Stomach smooth muscle (tissue), 2 donors: ENCODE results near the gene SDR39U1.
A peak's percentile ranks its signal among the peaks of the same experiment; 100 is the strongest.

Source experiments
- H3K27ac ChIP-seq: one replicate; pipeline ENCODE4 v1.7.0; 2013; ENCODE audit warnings: mild to moderate bottlenecking, low read length, inconsistent platforms
- H3K27me3 ChIP-seq, 2 donors: one replicate each; pipeline ENCODE4 v1.7.0; 2013; ENCODE audit warnings: low read length in 2 of 2; ENCODE audit not compliant: insufficient read depth in 2 of 2, control insufficient read depth in 1 of 2
- H3K36me3 ChIP-seq, 2 donors: one replicate each; pipeline ENCODE4 v1.7.0; 2013; ENCODE audit warnings: low read length in 2 of 2; ENCODE audit not compliant: control insufficient read depth in 2 of 2, insufficient read depth in 2 of 2
- H3K4me1 ChIP-seq: one replicate; pipeline ENCODE4 v1.7.0; 2013; ENCODE audit warnings: low read length; ENCODE audit not compliant: control insufficient read depth, insufficient read depth
- H3K4me3 ChIP-seq, 2 donors: one replicate each; pipeline ENCODE4 v1.7.0; 2013; ENCODE audit warnings: low read length in 2 of 2
- H3K9ac ChIP-seq, 2 donors: one replicate each; pipeline ENCODE4 v1.7.0; 2013; ENCODE audit warnings: low read length in 2 of 2, mild to moderate bottlenecking in 1 of 2
- H3K9me3 ChIP-seq, 2 donors: one replicate each; pipeline ENCODE4 v1.7.0; 2013; ENCODE audit warnings: low read length in 2 of 2; ENCODE audit not compliant: control insufficient read depth in 2 of 2
- donor health status: healthy.
- donor health status: Pancreatic carcinoma.

Gene SDR39U1

DNA sequence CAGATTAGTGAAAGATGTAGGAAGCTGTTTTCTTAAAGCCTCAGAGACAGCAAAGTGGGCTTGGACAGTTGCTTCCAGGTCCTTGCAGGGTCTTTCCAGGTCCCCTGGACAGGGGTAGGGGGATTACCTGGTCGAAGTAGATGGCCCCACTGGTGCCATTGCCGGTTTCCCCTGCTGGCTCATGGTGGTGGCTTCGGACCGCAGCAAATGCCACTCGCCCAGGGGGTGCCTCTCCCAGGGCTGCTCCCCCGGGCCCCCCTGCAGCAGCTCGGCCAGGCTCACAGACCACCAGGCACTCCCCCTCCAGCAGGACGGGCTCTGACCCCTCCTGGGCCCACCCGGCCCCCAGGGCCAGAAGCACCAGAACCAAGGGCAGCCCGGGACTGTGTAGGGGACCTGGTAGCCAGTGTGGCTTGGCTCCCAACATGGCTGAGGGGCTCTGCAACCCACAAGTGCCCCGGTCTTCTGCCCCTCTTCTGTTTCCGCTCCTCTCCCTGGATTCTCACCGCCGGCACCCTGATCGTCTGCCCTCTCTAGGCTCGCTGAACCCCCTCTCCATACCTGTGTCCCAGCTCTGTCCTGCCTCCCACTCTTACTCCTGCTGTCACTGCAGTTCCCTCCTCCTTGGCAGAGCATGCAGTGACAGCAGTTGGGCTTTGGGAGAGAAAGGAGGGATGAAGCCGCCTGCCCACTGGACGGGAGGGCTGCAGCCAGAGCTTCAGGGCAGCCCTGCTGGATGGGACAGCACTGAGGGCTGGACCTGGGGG lies 13.8 kb downstream of the SDR39U1 start:
- H3K9me3 ChIP-seq: no peaks in the 10 kb centered on the region
- peak overlapping the region; percentile 90 to 96 for H3K4me3 ChIP-seq
- H3K36me3 ChIP-seq: peaks cover 14 to 18% of the 10 kb centered on the region in 2 donors
- no peaks in the 10 kb centered on the region for H3K27me3 ChIP-seq
- peaks cover 36% of the 10 kb centered on the region for H3K4me1 ChIP-seq
- H3K9ac ChIP-seq: peak overlapping the region; percentile 97 to 99
- H3K27ac ChIP-seq: peak overlapping the region; percentile 99

DNA sequence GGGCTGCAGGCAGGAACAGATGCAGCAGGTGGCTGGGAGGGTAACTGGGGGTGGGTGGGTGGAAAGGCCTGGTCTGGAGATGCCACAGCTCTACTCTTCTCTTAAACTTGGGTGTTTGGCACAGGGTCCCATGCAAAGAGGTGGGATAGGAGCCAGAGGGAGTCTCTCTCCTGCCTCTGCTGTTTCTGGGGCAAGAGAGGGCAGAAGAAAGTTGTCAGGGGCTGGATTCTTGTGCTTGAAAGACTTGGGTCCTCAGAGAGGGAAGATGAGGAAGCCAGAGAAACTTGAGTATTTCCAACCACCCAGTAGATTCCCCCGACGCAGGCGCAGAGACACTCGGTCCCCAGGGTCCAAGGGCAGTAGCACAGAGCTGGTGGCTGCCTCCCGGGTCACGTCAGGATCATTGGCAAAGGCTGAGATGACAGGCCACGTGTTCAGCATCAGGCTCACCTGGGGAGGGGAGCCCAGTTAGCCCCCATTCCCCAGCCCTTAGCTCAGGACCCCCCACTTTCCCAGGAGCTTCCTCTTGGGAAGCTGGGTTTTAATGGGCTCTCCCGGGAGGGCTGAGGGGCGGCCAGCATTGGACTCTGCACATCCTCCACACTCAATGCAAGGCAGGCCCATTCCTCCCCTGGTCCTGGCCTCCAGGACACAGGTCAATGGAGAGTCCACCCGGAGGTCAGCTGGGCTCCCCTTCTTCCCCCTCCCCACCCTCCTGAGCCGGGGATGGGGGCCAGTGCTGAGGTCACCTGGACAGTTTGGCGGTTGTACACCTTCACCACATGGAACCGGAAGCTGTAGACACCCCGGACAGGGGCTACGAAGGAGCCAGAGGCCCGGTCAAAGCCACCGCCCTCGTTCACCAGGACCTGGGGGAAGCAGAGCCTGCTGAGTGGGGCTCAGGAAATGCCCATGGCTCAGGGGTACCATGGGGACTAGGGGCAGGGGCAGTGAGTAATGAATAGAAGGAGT lies 14.8 kb downstream of the SDR39U1 start:
- H3K27ac ChIP-seq: peak overlapping the region; percentile 99
- no peak overlapping the region for H3K4me3 ChIP-seq
- peak overlapping the region in 1 of 2 donors; percentile 97 for H3K9ac ChIP-seq
- no peaks in the 10 kb centered on the region for H3K9me3 ChIP-seq
- peaks cover 36% of the 10 kb centered on the region for H3K4me1 ChIP-seq
- peaks cover 0 to 2% of the 10 kb centered on the region in 2 donors for H3K27me3 ChIP-seq
- H3K36me3 ChIP-seq: peaks cover 8 to 13% of the 10 kb centered on the region in 2 donors

DNA sequence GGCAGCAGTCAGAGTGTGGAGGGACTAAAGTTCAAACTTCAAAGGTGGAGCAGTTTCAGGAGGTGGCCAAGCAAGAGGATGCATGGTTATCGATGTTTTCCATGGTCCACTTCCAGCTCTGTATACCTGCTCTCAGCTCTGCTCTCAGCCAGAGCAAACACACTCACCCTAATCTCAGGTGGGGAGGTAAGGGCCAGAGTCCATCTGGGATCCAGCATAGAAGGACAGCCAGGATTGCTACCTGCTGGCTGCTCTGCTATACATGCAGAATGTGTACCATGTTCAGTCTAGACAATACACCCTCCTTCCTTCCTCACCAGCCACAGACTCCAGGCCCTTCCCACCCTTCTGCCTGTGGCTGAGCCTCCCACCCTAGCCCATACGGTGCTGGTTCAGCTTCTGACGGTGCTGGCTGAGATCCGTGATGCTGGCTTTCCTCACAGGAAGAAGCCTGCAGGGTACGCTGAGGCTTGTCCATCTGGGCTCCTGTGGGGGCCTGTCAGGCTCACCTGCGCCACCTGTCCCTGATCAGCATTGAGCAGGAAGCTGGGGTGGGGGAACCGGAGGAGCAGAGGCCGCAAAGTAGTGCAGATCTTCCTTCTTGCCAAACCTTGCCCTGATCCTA lies 15.6 kb downstream of the SDR39U1 start:
- Histone ChIP-seq H3K4me1 (peaks cover 28% of the 10 kb centered on the region), H3K4me3 (no peak overlapping the region), H3K27ac (no peak overlapping the region)

DNA sequence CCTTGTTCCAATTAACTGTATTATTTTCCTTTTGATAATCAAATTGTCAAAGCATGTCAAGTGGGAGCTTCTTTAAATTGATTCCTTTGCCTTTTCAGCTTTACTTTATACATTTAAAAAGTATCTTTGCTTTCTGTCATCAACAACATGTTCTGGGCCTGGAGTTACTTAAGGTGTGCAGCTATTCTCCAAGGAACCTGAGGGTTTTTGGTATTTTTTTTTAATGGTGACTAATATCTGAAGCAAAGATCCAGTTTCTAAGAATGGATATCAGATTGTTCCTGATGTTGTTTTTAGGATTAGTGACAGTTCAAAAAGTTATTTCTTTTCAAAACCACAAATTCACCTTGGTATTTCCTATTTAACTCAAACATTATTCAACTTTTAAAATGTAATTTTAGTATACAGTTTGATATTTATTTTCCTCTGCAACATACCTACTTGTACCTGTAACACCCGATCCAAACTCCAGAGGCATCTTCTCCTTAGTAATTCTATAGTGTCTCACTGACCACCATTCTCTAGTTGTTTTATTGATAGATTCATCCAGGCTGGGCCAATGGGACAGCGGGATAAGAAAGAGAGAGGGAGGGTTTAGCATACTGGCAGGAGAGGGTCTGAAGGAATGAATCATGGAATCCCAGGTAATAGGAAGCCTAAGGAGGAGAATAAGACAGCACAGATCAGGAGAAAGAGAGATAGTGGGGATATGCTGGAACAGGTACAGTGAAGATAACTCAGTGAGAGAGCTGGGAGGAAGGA lies 16.2 kb downstream of the SDR39U1 start:
- H3K36me3 ChIP-seq: peaks cover 0 to 2% of the 10 kb centered on the region in 2 donors
- no peak overlapping the region for H3K4me3 ChIP-seq
- H3K9ac ChIP-seq: no peak overlapping the region
- peaks cover 22% of the 10 kb centered on the region for H3K4me1 ChIP-seq
- no peak overlapping the region for H3K27ac ChIP-seq
- H3K9me3 ChIP-seq: no peaks in the 10 kb centered on the region
- H3K27me3 ChIP-seq: peaks cover under 1 to 9% of the 10 kb centered on the region in 2 donors

More for the DNA sequence above, 15.6 kb downstream of the SDR39U1 start:
- H3K27me3 ChIP-seq: peaks cover 0 to 9% of the 10 kb centered on the region in 2 donors
- H3K36me3 ChIP-seq: peaks cover 1 to 7% of the 10 kb centered on the region in 2 donors
- H3K9me3 ChIP-seq: no peaks in the 10 kb centered on the region
- H3K9ac ChIP-seq: peak overlapping the region; percentile 17 to 29

DNA sequence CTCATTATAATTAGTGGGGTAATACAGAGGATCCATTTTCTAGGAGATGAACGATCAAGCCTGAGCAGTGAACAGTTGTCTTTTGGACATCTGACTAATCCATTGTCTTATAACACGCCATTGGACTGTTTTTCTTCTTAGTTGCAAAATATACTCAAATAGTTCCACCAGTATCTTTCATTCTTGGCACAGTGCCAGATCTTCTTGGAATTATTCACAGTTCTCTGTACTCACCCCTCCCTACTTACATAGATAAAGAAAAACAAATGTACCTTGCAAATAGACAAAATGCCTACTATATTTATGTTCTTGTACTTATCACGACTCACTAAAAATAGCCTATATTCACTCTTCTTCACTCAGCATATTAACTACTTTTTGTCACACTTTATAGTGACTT lies 16.9 kb downstream of the SDR39U1 start:
- H3K4me1 ChIP-seq: peaks cover 15% of the 10 kb centered on the region
- H3K27me3 ChIP-seq: peaks cover 3 to 9% of the 10 kb centered on the region in 2 donors
- no peaks in the 10 kb centered on the region for H3K9me3 ChIP-seq
- H3K36me3 ChIP-seq: no peaks in the 10 kb centered on the region
- H3K27ac ChIP-seq: no peak overlapping the region
- no peak overlapping the region for H3K9ac ChIP-seq
- no peak overlapping the region for H3K4me3 ChIP-seq

DNA sequence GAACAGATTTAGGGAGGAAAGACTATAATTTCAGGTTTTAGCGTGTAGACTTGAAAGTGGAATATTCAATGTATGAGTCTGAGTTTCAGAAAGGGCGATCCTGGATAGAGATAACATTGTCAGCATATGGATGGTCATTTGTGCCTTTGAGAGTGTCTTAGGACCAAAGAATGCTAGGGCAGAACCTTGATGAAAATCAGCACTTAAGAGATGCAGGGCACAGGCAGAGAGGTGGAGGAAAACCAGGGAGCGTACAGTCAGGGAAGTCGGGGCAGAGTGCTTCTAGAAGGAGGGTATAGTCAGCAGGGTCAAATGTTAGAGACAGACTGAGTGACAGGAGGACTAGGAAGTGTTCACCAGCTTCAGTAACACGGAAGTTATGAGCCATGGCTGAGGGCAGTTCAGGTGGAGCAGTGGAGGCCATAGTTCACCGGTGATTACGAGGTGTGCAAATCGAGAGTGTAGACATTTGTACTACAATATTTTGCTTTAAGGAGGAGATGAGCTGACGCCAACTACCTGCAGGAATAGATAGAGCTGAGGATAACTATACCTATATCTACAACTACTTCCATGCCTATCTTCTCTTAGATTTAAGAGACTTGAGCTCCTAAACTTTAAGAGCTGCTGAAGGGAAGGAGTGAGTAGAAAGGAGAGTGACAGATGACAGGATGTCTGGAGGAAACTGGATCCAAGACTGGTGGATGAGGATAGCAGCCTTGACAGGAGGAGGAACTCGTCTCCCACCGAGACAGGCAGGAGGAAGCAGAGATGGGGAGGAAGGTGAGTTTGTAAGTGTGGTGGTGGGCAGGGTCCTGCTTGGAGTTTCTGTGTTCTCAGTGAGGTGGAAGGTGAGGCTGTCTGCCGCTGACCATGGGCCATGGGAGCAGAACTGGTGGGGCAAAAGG lies 19.6 kb downstream of the SDR39U1 start:
- H3K4me3 ChIP-seq: no peak overlapping the region

DNA sequence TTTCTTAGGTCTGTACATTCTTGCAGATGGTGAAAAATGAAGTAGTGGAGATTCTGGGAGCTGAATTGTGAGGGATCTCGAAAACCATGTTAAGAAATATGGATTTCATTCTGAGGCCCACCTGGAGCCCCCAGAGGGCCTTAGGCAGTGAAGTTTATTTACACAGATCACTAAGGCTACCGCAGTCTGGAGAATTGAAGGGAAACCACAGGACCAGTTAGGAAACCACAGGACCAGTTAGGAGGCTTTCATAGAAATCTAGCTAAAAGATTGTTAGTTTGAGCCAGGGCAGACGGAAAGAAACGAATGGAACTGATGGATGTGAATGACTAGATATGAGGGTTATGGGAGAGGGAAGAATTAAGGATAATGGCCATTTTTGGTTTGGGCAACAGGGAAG lies 20.3 kb downstream of the SDR39U1 start:
- Histone ChIP-seq H3K4me3 (no peak overlapping the region), H3K9ac (peak overlapping the region in 1 of 2 donors; percentile 21), H3K36me3 (no peaks in the 10 kb centered on the region), H3K27me3 (peaks cover 7 to 12% of the 10 kb centered on the region in 2 donors), H3K9me3 (no peaks in the 10 kb centered on the region), H3K27ac (no peak overlapping the region), H3K4me1 (peaks cover 5% of the 10 kb centered on the region)

More for the DNA sequence above, 19.6 kb downstream of the SDR39U1 start:
- H3K36me3 ChIP-seq: no peaks in the 10 kb centered on the region
- peak overlapping the region in 1 of 2 donors; percentile 21 for H3K9ac ChIP-seq
- H3K27me3 ChIP-seq: peaks cover 7 to 12% of the 10 kb centered on the region in 2 donors
- H3K9me3 ChIP-seq: no peaks in the 10 kb centered on the region
- peaks cover 5% of the 10 kb centered on the region for H3K4me1 ChIP-seq
- H3K27ac ChIP-seq: no peak overlapping the region

DNA sequence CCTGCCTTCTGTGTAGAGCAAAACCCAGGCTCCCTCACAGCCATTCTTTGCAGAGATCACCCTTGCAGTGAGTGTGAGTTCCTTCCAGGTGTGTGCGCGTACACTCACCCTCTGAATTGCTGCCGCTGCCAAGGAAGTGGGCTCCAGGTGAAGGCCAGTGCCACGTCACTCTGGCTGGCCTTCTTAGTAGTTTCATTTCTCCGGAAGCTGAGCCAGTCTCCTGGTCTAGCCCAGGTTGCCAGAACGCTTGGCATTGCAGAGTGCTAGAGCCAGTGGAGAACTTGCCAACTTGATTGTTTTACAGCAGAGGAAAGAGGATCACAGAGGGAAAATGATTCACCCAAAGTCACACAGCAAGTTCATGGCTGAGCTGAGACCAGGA lies 24.1 kb downstream of the SDR39U1 start:
- peaks cover 3% of the 10 kb centered on the region for H3K4me1 ChIP-seq

DNA sequence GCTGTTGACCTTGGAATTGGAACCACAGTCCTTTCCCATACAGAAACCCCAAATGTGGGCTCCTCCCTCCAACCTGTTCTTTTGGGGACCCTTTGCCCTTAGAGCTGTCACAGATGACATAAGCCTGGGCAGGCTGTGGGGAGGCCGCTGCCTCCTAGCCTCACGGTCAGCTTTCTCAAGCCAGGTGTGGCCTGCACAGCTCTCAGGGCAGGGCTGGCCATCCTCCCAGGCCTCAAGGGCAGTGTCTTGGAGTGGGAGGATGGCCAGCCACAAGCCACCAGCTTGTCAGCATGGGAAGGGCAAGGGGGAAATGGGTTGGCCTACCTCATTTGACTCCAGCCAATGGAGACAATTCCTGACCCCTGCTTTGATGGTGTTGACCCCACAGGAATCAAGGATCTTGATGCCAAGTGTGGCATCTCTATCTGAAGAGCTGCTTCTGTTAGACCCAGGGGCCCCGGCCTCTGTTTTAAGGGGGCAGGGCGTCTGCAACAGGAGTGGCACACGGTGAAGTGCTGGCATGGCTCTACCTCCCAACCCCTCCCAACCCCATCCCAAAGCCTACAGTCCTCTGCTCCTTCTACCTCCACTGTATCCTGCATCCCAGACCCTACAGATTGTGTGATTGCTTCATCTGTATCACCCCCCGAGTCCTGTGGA lies 24.6 kb downstream of the SDR39U1 start:
- H3K4me1 ChIP-seq: peaks cover 3% of the 10 kb centered on the region
- H3K36me3 ChIP-seq: peaks cover 0 to 18% of the 10 kb centered on the region in 2 donors
- no peaks in the 10 kb centered on the region for H3K9me3 ChIP-seq
- H3K27ac ChIP-seq: no peak overlapping the region
- H3K9ac ChIP-seq: no peak overlapping the region
- peaks cover 7 to 12% of the 10 kb centered on the region in 2 donors for H3K27me3 ChIP-seq
- H3K4me3 ChIP-seq: no peak overlapping the region

More for the DNA sequence above, 24.1 kb downstream of the SDR39U1 start:
- Histone ChIP-seq H3K36me3 (peaks cover 0 to 15% of the 10 kb centered on the region in 2 donors), H3K27me3 (peaks cover 7 to 12% of the 10 kb centered on the region in 2 donors), H3K4me3 (no peak overlapping the region), H3K9me3 (no peaks in the 10 kb centered on the region), H3K9ac (no peak overlapping the region), H3K27ac (no peak overlapping the region)
